ENCODE measurements around the gene TIAM2.

DNA sequence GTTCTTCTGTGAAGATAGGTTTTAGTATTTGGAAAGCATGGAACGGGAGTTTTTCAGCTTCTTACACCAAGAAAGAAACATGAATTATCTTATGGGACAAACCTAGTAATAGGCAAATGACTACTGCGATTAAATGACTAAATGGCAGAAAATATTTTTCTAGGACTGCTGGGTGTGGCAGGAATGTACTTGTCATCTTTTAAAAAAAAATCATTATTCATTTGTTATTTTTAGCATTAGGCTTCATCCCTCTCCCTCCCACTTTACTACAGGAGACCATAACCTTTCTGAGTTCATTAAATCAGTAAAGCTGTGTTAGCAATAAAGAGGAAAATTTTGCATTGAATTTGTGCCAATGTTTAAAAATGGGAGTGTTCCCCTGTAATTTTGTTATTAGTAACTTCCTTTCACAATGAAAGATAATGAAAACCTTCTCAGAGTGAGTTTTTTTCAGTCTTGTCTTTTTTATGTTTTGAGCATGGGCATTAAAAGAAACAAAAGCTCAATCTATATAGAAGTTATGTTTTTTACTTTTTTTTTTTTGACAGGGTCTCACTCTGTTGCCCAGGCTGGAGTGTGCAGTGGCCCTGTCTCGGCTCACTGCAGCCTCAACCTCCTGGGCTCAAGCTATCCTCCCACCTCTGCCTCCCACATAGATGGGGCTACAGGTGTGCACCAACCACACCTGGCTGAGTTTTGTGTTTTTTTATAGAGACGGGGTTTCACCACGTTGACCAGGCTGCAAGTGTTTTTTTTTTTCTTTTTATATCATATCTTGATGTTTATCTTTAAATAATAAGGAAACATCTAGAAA is 163.1 kb downstream of the TIAM2 start:
- TF ChIP-seq CTCF (IDR thresholded peaks at IDR 0.05; ENCODE audit: insufficient read depth, low read length) (no peak), POLR2AphosphoS5 (IDR thresholded peaks at IDR 0.05; ENCODE audit: low read depth) (no peak), GABPA (IDR thresholded peaks at IDR 0.05; ENCODE audit: low read depth) (no peak), SPI1 (IDR thresholded peaks at IDR 0.05; ENCODE audit: borderline replicate concordance, low read depth) (no peak)
- TF ChIP-seq, protein P1, sequence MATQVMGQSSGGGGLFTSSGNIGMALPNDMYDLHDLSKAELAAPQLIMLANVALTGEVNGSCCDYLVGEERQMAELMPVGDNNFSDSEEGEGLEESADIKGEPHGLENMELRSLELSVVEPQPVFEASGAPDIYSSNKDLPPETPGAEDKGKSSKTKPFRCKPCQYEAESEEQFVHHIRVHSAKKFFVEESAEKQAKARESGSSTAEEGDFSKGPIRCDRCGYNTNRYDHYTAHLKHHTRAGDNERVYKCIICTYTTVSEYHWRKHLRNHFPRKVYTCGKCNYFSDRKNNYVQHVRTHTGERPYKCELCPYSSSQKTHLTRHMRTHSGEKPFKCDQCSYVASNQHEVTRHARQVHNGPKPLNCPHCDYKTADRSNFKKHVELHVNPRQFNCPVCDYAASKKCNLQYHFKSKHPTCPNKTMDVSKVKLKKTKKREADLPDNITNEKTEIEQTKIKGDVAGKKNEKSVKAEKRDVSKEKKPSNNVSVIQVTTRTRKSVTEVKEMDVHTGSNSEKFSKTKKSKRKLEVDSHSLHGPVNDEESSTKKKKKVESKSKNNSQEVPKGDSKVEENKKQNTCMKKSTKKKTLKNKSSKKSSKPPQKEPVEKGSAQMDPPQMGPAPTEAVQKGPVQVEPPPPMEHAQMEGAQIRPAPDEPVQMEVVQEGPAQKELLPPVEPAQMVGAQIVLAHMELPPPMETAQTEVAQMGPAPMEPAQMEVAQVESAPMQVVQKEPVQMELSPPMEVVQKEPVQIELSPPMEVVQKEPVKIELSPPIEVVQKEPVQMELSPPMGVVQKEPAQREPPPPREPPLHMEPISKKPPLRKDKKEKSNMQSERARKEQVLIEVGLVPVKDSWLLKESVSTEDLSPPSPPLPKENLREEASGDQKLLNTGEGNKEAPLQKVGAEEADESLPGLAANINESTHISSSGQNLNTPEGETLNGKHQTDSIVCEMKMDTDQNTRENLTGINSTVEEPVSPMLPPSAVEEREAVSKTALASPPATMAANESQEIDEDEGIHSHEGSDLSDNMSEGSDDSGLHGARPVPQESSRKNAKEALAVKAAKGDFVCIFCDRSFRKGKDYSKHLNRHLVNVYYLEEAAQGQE (IDR thresholded peaks at IDR 0.05; ENCODE audit: insufficient replicate concordance, low read depth): no peak
